ENCODE measurements around the gene NADK2.

GRCh38 chr5:36279054-36279698 is 37.5 kb upstream of the NADK2 start:
- TF ChIP-seq EZH2 (IDR thresholded peaks at IDR 0.05) = no peak
- TF ChIP-seq CTCF (IDR thresholded peaks at IDR 0.05) = no peak

Measured in neural progenitor cell (in vitro differentiated cells).